Measurements from ENCODE around the gene MARCHF10.

Gene MARCHF10

DNA sequence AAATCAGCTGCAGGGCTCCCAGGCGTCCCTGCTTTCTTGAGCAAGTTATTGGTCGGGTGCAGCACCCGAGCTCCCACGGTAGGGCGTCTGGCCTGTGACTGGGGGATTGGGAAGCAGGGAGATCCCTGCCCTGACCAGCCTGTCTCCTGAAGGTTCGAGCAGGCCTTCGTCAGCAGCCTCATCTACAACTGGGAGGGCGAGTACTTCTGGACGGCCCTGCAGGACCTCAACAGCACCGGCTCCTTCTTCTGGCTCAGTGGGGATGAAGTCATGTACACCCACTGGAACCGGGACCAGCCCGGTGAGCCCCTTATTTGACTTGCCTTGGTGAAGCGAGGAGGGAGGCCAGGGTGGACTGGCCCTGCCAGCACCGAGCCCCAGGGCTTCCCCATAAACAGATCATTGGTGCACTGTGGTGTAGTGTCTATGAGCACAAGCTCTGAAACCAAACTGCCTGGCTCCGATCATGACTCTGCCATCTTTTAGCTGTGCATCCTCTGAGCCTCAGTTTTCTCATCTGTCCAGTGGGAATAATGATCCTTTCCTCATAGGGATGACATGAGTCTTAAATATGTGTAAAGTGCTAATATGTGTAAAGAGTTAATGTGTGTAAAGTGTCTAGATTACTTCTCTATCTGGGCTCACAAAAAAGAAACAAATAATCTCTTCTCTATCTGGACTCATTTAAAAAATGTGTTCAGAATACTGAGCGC, 131.7 kb downstream of the MARCHF10 start:
- DNase-seq (ENCODE audit: low read depth): no peak

DNA sequence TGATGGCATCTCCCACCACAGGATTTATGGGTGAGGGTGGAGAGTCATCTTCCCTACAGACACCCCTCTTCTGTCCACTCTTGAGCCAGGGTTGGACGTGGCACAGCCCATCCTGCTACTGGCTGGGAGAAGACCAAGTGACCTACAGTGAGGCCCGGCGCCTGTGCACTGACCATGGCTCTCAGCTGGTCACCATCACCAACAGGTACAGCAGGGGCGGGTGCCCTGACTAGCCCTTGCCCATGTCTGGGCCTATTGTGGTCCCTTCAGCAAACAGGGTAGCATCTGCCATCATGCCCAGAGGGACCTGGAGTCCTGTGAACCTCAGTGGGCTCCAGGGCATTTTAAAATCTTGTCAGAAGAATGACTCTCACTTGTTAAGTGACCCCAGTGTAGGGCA, 132.4 kb downstream of the MARCHF10 start:
- no peak for DNase-seq (ENCODE audit: low read depth)

DNA sequence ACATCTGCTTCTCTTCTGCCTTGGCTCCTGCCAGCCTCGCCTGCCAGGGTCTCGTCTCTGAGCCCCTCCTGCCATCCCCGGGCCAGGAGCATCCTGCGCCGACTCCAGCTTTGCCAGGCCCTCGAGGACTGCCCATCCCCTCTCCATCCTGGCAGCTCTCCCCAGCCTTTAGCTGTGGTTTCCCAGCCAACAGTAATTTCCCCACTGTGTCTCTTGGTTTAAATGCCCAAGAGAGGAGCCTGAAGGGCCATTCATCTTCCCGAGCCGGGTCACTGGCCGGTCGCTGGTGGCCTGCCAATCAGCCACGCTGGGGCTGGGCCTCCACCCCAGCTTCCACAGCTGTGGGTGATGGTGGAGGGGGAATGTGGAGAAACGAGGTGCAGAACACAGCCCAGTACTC, 132.9 kb downstream of the MARCHF10 start:
- DNase-seq (ENCODE audit: low read depth): no peak

DNA sequence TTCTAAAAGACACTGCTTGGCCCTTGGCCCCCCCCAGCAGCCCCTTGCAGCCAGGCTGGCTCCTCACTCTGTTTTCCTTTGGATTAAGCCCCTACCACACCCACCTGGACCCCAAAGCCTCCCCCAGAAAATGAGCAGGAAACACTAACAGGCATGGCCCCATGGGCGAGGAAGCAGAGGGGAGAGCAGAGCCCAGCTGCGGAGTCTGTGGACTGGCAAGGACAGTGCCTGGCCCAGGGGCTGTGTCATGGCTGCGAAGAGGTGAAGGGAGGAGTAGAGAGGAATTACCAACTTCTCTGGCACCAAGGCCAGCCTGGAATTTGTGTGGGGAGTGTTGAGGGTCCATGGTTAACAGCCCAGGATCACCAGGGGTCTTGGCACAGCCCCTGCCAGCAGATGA, 133.3 kb downstream of the MARCHF10 start:
- no peak for DNase-seq (ENCODE audit: low read depth)

DNA sequence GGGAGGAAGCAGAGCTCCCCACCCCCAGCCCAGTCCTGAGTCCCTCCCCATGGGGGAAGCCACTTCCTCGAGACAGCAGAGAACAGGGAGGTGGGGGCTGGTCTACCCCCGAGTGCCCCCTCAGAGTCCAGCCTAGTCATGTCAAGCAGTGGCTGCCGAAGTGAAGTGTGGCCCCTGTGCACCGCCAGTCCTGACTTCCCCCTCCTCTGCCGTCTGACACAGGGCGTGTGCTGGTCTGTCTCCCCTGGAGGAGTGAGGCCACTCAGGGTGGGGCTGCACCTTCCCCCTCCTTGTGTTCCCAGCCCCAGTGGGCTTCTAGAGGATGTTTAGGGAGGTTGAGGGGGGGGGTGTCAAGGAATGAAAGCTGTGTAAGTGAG, 133.8 kb downstream of the MARCHF10 start:
- DNase-seq (ENCODE audit: low read depth): no peak

DNA sequence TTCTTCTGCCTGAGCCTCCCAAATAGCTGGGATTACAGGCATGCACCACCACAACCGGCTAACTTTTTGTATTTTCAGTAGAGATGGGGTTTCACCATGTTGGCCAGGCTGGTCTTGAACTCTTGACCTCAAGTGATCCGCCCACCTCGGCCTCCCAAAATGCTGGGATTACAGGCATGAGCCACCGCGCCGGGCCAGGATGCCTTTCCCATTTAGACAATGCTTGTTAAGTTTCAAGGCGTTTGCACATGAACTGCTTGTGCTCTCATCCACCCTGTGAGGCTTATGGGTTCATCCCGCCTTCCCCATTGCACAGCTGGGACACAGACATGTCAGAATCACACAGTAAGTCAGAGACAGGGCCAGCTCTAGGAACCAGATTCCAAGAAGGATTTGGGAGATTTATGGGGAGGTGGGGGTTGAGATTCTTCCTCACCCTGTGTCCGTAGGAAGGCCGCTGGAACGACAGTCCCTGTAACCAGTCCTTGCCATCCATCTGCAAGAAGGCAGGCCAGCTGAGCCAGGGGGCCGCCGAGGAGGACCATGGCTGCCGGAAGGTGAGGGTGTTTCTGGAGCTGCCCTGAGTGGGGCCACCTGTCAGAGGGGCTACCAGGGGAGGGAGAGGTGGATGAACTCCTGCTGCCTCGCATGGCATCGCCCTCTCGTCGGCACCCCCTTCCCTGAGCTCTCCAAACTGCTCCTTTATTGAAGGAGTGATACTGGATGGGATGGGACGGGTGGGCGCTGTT, 134.3 kb downstream of the MARCHF10 start:
- no peak for DNase-seq (ENCODE audit: low read depth)

DNA sequence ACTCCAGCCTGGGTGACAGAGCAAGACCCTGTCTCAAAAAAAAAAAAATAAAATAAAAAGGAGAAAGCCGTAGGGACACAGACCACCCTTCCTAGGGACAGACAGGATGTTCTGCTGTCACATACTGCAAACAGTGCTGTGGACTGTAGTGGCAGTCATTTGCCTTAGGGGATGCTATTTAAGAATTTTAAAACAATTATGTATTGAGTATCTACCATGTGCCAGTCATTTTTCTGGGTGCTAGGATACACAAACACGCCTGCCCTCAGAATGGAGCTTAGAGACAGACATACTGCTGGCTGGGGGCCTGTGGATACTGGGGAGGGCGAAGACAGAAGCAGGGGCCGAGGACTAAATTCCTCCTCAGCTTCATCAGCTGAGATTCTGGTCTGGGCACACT, 135.2 kb downstream of the MARCHF10 start:
- DNase-seq (ENCODE audit: low read depth): no peak

DNA sequence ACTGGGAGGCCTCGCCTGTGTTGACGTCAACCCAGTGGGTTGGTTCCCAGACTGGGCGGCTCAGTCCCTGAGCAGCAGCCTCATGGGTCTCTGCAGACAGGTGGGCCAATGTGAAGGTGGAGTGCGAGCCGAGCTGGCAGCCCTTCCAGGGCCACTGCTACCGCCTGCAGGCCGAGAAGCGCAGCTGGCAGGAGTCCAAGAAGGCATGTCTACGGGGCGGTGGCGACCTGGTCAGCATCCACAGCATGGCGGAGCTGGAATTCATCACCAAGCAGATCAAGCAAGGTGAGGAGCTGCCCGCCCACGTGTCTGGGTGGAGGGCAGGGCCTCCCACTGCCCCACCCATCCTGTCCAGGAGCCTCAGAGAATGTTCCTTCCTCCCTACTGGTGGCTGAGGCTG, 136.6 kb downstream of the MARCHF10 start:
- no peak for DNase-seq (ENCODE audit: low read depth)

DNA sequence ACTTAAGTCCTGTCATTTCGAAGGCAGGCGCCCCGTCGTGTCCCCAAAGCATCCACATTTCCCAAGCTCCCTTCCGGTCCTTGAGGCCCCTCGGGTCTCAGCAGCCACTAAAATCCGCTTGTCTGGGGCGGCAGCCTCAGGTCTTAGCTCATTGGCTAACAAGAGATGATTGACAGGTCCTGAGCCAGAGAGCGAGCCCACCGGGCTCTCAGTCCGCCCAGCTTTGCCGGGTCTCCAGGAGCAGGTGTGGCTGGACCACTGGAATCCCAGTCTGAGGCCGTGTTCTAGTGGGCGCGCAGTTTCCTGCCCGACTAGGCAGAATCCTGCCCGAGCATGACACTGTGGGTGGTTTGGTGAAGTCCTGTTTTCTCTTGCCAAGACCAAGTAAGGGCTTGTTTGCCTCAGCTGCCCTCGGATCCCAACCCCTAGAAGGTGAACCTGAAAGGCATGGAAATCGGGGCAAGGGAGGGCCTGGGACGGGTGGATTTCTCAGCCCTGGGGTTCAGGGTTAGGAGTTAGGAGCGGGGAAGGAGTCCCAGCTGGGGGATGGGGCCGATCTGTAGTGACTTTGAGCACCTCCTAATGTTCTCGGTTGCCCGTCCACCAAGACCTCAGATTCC, 137.8 kb downstream of the MARCHF10 start:
- no peak for DNase-seq (ENCODE audit: low read depth)

DNA sequence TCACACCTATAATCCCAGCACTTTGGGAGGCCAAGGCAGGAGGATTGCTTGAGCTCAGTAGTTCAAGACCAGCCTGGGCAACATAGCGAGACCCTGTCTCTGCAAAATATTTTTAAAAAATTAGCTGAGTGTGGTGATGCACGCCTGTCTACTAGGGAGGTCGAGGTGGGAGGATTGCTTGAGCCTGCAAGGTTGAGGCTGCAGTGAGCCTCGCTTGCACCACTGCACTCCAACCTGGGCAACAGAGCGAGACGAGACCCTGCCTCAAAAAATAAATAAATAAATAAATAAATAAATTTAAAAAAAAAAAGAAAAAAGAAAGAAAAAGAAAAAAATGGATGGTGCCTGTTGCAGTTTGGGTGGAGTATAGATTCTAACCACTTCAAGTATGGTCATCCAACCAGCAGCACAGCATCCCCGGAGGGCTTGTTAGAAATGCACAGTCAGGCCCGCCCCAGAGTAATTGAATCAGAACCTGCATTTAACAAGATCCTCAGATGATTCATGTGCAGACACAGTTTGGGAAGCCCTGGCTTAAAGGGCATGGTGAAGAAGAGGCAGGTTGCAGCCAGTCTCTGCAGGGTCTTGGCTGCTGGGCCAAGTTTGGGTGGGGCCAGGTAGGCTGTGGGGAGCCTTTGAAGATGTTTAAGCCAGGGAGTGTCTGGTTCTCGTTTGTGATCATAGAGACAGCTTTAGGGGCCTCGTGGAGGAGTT, 139.9 kb downstream of the MARCHF10 start:
- no peak for DNase-seq (ENCODE audit: low read depth)

DNA sequence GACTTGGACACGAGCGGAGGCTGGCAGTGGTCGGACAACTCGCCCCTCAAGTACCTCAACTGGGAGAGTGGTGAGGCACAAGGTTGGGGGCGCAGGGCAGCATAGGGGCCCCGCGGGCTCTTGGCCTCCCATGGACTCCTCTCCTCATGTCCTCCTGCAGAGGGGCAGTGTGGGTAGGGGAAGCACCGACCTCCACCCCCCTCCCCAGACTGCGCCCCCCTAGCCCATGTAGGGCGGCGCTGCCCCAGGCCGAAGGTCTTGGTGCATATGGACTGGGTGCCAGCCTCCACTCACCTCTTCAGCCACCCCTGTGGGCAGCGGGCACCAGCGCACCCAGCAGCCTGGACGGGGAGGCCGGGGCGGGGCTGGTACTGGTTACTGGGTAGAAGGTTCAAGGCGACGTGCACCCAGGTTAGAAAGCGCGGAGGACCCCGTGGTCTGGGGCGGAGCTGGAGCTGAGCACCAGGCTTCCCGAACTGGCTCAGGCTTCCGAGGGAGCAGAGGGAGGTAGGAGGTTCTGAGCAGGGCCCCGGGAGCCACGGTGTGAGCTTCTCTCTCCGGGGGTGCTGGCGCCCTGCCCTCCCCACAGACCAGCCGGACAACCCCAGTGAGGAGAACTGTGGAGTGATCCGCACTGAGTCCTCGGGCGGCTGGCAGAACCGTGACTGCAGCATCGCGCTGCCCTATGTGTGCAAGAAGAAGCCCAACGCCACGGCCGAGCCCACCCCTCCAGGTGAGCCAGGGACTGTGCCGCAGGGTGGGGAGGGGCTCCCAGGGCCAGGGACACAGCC, 141.1 kb downstream of the MARCHF10 start:
- no peak for DNase-seq (ENCODE audit: low read depth)

DNA sequence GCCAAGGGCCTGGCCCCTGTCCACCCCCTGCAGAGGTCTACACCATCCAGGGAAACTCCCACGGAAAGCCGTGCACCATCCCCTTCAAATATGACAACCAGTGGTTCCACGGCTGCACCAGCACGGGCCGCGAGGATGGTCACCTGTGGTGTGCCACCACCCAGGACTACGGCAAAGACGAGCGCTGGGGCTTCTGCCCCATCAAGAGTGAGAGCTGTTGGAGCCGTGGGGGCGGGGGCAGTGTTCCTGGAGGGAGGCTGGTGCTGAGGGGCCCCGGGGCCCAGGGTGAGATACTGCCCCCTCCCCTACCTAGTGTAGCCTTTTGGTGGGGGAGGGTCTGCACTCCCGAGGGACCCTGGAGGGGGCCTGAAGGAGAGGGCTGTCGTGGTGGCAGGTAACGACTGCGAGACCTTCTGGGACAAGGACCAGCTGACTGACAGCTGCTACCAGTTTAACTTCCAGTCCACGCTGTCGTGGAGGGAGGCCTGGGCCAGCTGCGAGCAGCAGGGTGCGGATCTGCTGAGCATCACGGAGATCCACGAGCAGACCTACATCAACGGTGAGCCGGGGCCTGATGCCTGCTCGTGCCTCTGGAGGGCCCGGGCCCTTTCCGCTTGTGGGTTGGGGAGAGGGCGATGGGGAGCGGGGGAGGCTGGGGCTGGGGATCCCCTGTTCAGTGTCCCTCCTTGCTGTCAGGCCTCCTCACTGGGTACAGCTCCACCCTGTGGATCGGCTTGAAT, 141.9 kb downstream of the MARCHF10 start:
- no peak for DNase-seq (ENCODE audit: low read depth)

DNA sequence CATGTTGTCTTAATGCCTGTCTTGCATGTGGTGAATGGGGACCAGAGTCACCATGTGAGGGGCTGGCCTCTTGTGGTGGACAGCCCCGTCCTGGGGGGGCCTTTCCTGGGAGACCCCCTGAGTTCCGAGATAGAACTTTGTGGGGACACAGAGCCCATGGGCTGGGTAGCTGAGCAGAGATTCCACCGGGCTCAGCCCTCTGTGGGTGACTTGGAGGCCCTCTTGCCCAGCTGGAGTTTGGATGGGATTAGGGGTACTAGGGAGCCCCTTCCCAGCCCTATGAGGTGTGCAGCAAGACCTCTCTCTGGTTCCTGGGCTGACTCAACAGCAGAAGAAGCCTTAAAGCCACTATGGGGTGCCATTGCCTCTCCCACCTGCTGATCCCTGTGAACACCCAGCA, 142.5 kb downstream of the MARCHF10 start:
- DNase-seq (ENCODE audit: low read depth): no peak

DNA sequence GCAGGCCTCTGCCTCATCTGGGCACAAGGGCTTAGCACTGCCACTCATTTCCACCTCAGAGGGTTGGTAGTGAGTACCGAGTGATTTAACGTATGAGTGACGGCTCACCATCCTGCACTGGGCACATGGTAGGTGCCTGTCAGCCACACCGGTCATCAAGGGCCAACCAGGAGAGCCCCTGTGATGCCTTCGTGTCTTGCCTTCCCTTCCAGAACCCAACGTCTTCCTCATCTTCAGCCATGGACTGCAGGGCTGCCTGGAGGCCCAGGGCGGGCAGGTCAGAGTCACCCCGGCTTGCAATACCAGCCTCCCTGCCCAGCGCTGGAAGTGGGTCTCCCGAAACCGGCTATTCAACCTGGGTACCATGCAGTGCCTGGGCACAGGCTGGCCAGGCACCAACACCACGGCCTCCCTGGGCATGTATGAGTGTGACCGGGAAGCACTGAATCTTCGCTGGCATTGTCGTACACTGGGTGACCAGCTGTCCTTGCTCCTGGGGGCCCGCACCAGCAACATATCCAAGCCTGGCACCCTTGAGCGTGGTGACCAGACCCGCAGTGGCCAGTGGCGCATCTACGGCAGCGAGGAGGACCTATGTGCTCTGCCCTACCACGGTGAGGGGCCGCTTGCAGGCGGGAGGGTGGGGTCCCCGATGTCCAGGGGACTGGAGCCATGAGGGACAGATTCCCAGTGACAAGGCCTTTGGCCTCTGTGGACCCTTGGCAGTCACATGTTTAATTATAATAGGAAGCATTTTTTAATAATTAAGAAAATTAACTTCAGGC, 143.6 kb downstream of the MARCHF10 start:
- no peak for DNase-seq (ENCODE audit: low read depth)

DNA sequence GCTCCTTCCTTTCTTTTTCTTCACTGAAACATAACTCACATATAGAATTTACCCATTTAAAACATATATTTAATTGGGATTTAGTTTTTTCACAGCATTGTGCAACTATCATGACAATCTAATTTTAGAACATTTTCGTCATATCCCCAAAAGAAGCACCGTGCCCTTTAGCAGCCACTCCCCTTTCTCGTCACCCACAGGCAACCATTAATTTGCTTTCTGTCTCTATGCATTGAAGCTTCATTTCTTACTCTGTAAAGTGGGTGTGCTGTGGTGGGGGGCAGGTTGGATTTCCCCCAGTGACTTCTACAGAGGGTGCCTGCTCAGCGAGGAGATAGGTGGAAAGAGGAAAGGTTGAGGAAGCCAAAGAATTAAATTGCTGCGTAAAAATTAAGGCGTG, 144.8 kb downstream of the MARCHF10 start:
- DNase-seq (ENCODE audit: low read depth): no peak

DNA sequence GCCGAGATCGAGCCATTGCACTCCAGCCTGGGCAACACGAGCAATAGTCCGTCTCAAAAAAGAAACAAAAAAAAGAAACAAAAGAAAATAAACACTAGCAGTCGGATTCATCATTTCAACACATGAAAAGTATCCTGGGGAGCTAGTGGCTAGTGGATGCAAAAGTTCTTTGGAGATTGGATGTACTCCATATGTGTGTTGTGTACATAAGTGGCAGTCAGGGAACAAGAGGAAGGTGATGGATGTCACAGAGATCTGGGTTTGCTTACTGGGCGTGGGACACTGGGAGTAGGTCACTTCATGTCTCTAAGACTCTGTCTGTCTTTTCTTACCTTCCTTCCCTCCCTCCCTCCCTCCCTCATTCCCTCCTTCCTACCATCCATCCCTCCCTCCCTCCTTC, 145.3 kb downstream of the MARCHF10 start:
- no peak for DNase-seq (ENCODE audit: low read depth)

DNA sequence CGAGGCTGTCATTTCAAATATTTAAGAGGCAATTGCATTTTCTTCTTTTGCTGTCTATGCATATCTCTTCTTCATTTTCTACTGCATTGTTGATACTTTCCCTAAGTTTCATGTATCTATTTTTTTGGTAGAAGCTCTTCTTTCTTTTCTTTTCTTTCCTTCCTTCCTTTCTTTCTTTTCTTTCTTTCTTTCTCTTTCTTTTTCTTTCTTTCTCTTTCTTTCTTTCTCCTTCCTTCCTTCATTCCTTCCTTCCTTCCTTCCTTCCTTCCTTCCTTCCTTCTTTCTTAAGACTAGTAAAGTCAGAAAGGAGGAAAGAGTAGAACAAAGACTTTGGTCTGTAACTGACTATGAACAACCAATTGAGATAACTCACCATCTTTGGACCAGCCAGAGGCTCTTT, 146.8 kb downstream of the MARCHF10 start:
- no peak for DNase-seq (ENCODE audit: low read depth)

DNA sequence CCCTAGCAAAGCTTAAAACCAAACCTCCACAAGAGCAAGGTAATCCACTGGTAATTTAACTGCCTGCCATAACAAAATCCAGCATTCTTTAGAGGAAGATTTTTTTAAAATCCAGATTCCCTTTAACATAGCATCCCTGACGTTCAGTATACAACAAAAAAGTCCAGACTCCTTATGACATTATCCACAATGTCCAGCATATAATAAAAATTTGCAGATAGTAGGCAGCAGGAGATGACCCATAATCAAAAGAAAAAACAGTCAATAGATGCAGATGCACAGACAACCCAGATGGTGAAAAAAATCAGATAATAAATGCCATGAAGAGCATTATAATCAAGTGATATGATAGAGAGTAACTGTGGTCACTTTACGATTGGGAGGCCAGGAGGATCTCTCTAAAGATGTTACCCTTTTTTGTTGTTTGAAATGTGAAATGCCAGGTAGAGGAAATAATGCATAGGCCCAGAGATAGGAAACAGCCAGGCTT, 147.4 kb downstream of the MARCHF10 start:
- no peak for DNase-seq (ENCODE audit: low read depth)

DNA sequence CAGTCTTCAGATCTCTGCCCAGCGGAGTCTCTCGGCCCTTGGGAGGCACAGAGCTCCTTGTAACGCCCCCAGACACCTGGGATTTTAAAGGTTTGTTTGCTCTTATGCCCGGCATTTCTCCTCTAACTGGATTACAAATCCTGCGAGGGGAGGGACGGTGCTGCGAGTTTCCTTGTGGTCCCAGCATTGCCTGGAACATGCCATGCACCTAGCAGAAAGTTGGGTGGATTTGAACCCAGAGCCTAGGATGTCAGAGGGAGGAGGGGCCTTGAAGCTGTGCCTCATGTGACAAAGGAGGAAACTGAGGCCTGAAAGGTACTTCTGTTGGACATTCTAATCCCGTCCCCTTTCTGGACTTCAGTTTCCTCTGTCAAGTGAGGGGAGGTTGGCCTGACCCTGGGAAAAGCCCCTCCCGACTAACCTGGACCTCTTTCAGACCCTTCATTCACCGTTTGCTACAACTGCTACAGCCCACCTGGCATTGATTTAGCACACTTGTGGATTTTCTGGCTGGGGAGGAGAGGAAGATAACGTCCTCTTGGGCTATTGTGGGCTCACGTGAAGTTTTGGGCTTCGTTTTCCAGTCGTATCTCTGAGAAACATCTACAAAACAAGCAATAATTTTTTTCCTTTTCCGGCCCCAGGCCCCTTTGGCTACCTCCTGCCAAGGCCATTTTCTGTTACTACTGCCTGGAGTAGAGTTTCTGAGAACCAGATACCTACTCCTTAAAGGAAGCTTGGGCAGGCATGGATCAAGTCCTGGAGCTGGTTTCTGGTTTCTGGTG, 149.8 kb downstream of the MARCHF10 start:
- no peak for DNase-seq (ENCODE audit: low read depth)

All from GM04503 (cell line).